GM21526 (cell line): ENCODE results near the gene APLN.

Experiments used
- ATAC-seq: cut with Tn5 transposase; IDR thresholded peaks from one replicate; pipeline ENCODE4 v1.9.1; 2021; ENCODE audit warnings: moderate library complexity; ENCODE audit not compliant: unreplicated experiment, low FRiP score

Gene APLN

GRCh38 chrX:129654652-129655546, at the start of gene APLN:
Gene APLN (minus strand): TSS chrX:129654956. CDS start chrX:129654630, 326 bp downstream.
- ATAC-seq = no peak

GRCh38 chrX:129704491-129704890, 49.7 kb upstream of the APLN start:
- no peak for ATAC-seq

- ATAC-seq = no peak
Observed at GRCh38 chrX:129701624-129702069, 46.9 kb upstream of the APLN start.

- ATAC-seq = no peak
Observed at GRCh38 chrX:129700536-129700935, 45.8 kb upstream of the APLN start.

- ATAC-seq = no peak
Observed at GRCh38 chrX:129698150-129698549, 43.4 kb upstream of the APLN start.

- ATAC-seq = no peak
Observed at GRCh38 chrX:129697204-129697829, 42.6 kb upstream of the APLN start.

GRCh38 chrX:129696463-129697155, 41.9 kb upstream of the APLN start:
- ATAC-seq = no peak

- ATAC-seq = no peak
Observed at GRCh38 chrX:129695937-129696336, 41.2 kb upstream of the APLN start.

- no peak for ATAC-seq
Observed at GRCh38 chrX:129695535-129695934, 40.8 kb upstream of the APLN start.

- ATAC-seq = no peak
Observed at GRCh38 chrX:129694805-129695204, 40.0 kb upstream of the APLN start.

GRCh38 chrX:129693354-129693753, 38.6 kb upstream of the APLN start:
- no peak for ATAC-seq

- ATAC-seq = no peak
Observed at GRCh38 chrX:129690435-129690834, 35.7 kb upstream of the APLN start.

GRCh38 chrX:129689796-129690195, 35.0 kb upstream of the APLN start:
- ATAC-seq = no peak

- no peak for ATAC-seq
Observed at GRCh38 chrX:129688097-129688496, 33.3 kb upstream of the APLN start.

- no peak for ATAC-seq
Observed at GRCh38 chrX:129686422-129686948, 31.7 kb upstream of the APLN start.

GRCh38 chrX:129682979-129683378, 28.2 kb upstream of the APLN start:
- no peak for ATAC-seq

- no peak for ATAC-seq
Observed at GRCh38 chrX:129679901-129680300, 25.1 kb upstream of the APLN start.

- ATAC-seq = no peak
Observed at GRCh38 chrX:129678614-129679195, 23.9 kb upstream of the APLN start.

- no peak for ATAC-seq
Observed at GRCh38 chrX:129667412-129667811, 12.7 kb upstream of the APLN start.

GRCh38 chrX:129665916-129666644, 11.3 kb upstream of the APLN start:
- no peak for ATAC-seq
